Measurements from ENCODE around the gene RALGPS1.

RALGPS1 gene

GRCh38 chr9:127263664-127264063 is 349.1 kb downstream of the RALGPS1 start:
- Mint-ChIP-seq H3K4me1 (ENCODE audit: low read depth) (no peaks in the 10 kb centered on the region), H3K9me3 (no peaks in the 10 kb centered on the region), H3K36me3 (ENCODE audit: low read depth) (no peaks in the 10 kb centered on the region), H3K4me3 (no peak overlapping the region), H3K27ac (no peak overlapping the region), H3K27me3 (ENCODE audit: low read depth) (peaks cover 12% of the 10 kb centered on the region)
- no peak for DNase-seq (ENCODE audit: low spot score)

GRCh38 chr9:127264462-127265219 is 350.1 kb downstream of the RALGPS1 start, which contains the start of gene GARNL3:
TSS of gene GARNL3 (plus strand) at chr9:127264774. CDS start at chr9:127264878, 104 bp downstream.
- H3K36me3 Mint-ChIP-seq (ENCODE audit: low read depth) = no peaks in the 10 kb centered on the region
- no peak for DNase-seq (ENCODE audit: low spot score)
- H3K27ac Mint-ChIP-seq = no peak within 1 kb of the TSS
- no peak within 1 kb of the TSS for H3K4me3 Mint-ChIP-seq
- no peaks in the 10 kb centered on the region for H3K9me3 Mint-ChIP-seq
- no peaks in the 10 kb centered on the region for H3K4me1 Mint-ChIP-seq (ENCODE audit: low read depth)
- H3K27me3 Mint-ChIP-seq (ENCODE audit: low read depth) = peaks cover 14% of the 10 kb centered on the region

DNA sequence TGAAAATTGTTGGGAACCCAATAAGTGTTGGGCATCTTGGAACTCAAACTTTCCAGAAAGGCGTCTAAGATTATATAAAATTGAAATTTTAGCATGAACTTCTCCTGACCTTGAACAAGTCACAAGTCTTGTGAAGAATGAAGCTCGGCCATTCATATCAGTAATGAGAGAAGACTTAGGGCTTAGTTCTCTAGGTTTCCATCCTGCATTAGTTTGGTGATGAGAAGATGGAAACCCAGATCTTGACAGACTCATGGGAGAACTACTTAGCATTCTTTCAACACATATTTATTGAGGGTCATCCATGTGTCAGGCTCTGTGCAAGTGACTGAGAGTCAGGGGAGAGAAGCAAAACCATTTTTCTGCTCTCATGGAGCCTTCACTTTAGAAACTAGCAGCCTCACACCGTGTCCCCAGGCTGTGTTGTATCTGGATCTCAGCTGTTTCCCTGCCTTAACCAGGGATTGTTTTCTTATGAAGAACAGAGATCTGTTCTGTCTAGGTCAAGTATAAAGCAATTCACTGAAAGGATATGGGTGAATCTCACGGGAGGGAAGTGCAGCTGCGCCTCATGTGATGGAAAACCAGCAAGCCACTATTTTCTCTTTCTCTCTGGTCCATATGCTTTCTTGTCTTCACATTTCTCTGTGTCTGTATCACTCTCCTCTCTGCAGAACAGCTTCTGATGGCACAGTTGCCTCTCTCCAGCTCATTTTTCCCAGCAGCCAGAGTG is 353.4 kb downstream of the RALGPS1 start:
- Mint-ChIP-seq H3K27me3 (ENCODE audit: low read depth) (peaks cover 30% of the 10 kb centered on the region), H3K9me3 (no peaks in the 10 kb centered on the region)
- DNase-seq (ENCODE audit: low spot score) = no peak

DNA sequence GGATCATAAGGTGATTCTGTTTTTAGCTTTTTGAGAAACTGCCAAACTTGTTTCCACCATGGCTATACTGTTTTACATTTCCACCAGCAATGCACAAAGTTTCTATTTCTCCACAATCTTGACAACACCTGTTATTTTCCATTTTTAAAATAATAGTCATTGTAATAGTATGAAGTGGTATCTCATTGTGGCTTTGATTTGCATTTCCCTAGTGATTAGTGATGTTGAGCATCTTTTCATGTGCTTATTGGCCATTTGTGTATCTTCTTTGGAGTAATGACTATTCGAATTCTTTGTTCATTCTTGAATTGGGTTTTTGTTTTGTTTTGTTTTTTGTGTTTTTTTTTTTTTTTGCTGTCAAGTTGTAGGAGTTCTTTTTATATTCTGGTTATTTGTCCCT is 354.9 kb downstream of the RALGPS1 start:
- Mint-ChIP-seq H3K27me3 (ENCODE audit: low read depth) (peaks cover 32% of the 10 kb centered on the region), H3K9me3 (no peaks in the 10 kb centered on the region), H3K36me3 (ENCODE audit: low read depth) (no peaks in the 10 kb centered on the region), H3K4me3 (no peak overlapping the region), H3K4me1 (ENCODE audit: low read depth) (no peaks in the 10 kb centered on the region), H3K27ac (no peak overlapping the region)
- DNase-seq (ENCODE audit: low spot score) = no peak

More for the DNA sequence above, 353.4 kb downstream of the RALGPS1 start:
- Mint-ChIP-seq H3K36me3 (ENCODE audit: low read depth) (no peaks in the 10 kb centered on the region), H3K27ac (no peak overlapping the region), H3K4me1 (ENCODE audit: low read depth) (no peaks in the 10 kb centered on the region), H3K4me3 (no peak overlapping the region)
